ENCODE measurements around the gene SEC14L3.

SEC14L3 gene

GRCh38 chr22:30421695-30422480, 49.9 kb downstream of the SEC14L3 start:
- no peak for FAIRE-seq

GRCh38 chr22:30420347-30421125, 51.3 kb downstream of the SEC14L3 start:
- FAIRE-seq, result no peak

GRCh38 chr22:30416837-30417236, 55.0 kb downstream of the SEC14L3 start:
- no peak for FAIRE-seq

- FAIRE-seq, result no peak
These were observed 55.4 kb downstream of the SEC14L3 start for GRCh38 chr22:30416403-30416802.

GRCh38 chr22:30414525-30415047, 57.2 kb downstream of the SEC14L3 start:
- FAIRE-seq, result no peak

GRCh38 chr22:30413745-30414524, 57.9 kb downstream of the SEC14L3 start:
- FAIRE-seq, result no peak

- FAIRE-seq, result no peak
These were observed 58.8 kb downstream of the SEC14L3 start for GRCh38 chr22:30413001-30413400.

- no peak for FAIRE-seq
These were observed 60.0 kb downstream of the SEC14L3 start for GRCh38 chr22:30411780-30412179.

Measured in endometrium (tissue), 2 donors.